ENCODE data around the gene ONECUT3. TPM values are rescaled to one million over a fixed set of nuclear protein-coding genes. Genes with fewer than 3 reads are reported as not detected.

ONECUT3 gene
- total and polyA plus RNA-seq, 2 donors (not counting 3 experiments of a cell fraction or from before 2014, with no cell fraction given), result not detected

- no TSS peak for BruUV-seq (replicated peaks)
- POLR2A ChIA-PET, result no interaction called here
- dilution Hi-C loops (cut with MboI; ENCODE audit: extremely low pct_ligation_motif_present, low sequenced_read_pairs), result no loop called here
- Histone ChIP-seq H4K20me1 (replicated peaks; ENCODE audit: control insufficient read depth, extremely low read depth, insufficient read depth, low read length) (no peaks in the 10 kb centered on the region), H3K4me3 (replicated peaks in 1 of 3; ENCODE audit: insufficient read depth in 1 of 3, low read depth in 1 of 3, low read length in 3 of 3) (no peak overlapping the region), H3K9ac (replicated peaks; ENCODE audit: extremely low read depth, insufficient read depth, low read length) (no peak overlapping the region), H3K36me3 (ENCODE audit: control insufficient read depth in 2 of 2, extremely low read depth in 1 of 2, insufficient read depth in 2 of 2, low read length in 2 of 2) (no peaks in the 10 kb centered on the region), H3K4me2 (ENCODE audit: insufficient read depth, low read length) (no peak overlapping the region), H3K79me2 (ENCODE audit: control insufficient read depth, insufficient read depth, low read length) (no peaks in the 10 kb centered on the region), H2AFZ (ENCODE audit: low read depth, low read length) (no peak overlapping the region), H3K9me3 (replicated peaks; ENCODE audit: control insufficient read depth, insufficient read depth, low read length) (no peaks in the 10 kb centered on the region), H3K27ac (ENCODE audit: insufficient read depth, low read depth, low read length) (no peak overlapping the region), H3K27me3 (ENCODE audit: control insufficient read depth in 2 of 2, insufficient read depth in 2 of 2, low read length in 2 of 2) (no peaks in the 10 kb centered on the region), H3K4me1 (ENCODE audit: control insufficient read depth, extremely low read depth, insufficient read depth, low read length) (no peaks in the 10 kb centered on the region), H3K9me1 (replicated peaks; ENCODE audit: control insufficient read depth, extremely low read depth, insufficient read depth, low read length) (no peaks in the 10 kb centered on the region)
- FAIRE-seq (no peak), DNase-seq (ENCODE audit: low read depth, low spot score) (no peak)
- intact Hi-C loops (cut with micrococcal nuclease), result no loop called here
- CTCF ChIA-PET, result interaction anchor here (0.7 to 2.8 kb wide), 4 partner anchors 8 to 43 kb away, joined by 3 to 15 read pairs (median 9); no protein-coding TSS in a partner anchor
- TF ChIP-seq JUN (IDR thresholded peaks at IDR 0.05; ENCODE audit: borderline replicate concordance, insufficient read depth, insufficient read length, low read depth) (no peak), FOS (IDR thresholded peaks at IDR 0.05; ENCODE audit: borderline replicate concordance, insufficient read depth, low read length) (no peak), GATA2 (IDR thresholded peaks at IDR 0.05; ENCODE audit: insufficient read depth, insufficient read length, low read depth, low read length) (no peak), CTCF (IDR thresholded peaks at IDR 0.05; ENCODE audit: extremely low read depth in 1 of 2, insufficient read depth in 1 of 2, low read depth in 1 of 2, low read length in 2 of 2) (no peak), EZH2 (IDR thresholded peaks at IDR 0.05; ENCODE audit: borderline replicate concordance, low read depth, low read length, severe bottlenecking) (no peak), POLR2A (IDR thresholded peaks at IDR 0.05; ENCODE audit: low read depth, low read length) (no peak), MYC (IDR thresholded peaks at IDR 0.05; ENCODE audit: low read depth, low read length) (no peak), POLR2AphosphoS5 (IDR thresholded peaks at IDR 0.05; ENCODE audit: insufficient read depth, low read depth, low read length) (no peak), MAX (IDR thresholded peaks at IDR 0.05; ENCODE audit: insufficient read depth, insufficient read length) (no peak)
These were observed 36.9 kb downstream of the ONECUT3 start for GRCh38 chr19:1790054-1790792.
